Activated B cell treated with CpG ODN at 0.5 μM for 24 hours (primary cell): ENCODE data around the gene TBXAS1. TPM values are rescaled to one million over a fixed set of nuclear protein-coding genes. Genes with fewer than 3 reads are reported as not detected.

ENCODE experiments used
- ATAC-seq: fragments of 200-7000 bp; cut with Tn5 transposase; one replicate; pipeline ENCODE4 v1.10.0; 2021; ENCODE audit warnings: low read depth, mild to moderate bottlenecking, moderate library complexity
- CTCF ChIA-PET: fragments of 350-600 bp; sonication (Branson Sonifier 250); formaldehyde crosslinking; loops from one replicate; lab custom pipeline; 2021; ENCODE audit warnings: antibody characterized with exemption; lab: Charles Lee
- POLR2A ChIA-PET: fragments of 350-600 bp; sonication (Branson Sonifier 250); formaldehyde crosslinking; loops from one replicate; lab custom pipeline; 2021; ENCODE audit warnings: antibody characterized with exemption; lab: Charles Lee
- DNase-seq: peaks from one replicate; pipeline ENCODE4 v3.0.0; 2022
- H3K27ac Mint-ChIP-seq: one replicate; pipeline ENCODE4 v1.8.0; 2020; ENCODE audit warnings: mixed read lengths
- H3K27me3 Mint-ChIP-seq: one replicate; pipeline ENCODE4 v1.8.0; 2021; ENCODE audit warnings: mixed read lengths
- H3K36me3 Mint-ChIP-seq: one replicate; pipeline ENCODE4 v1.8.0; 2021; ENCODE audit warnings: low read depth, mixed read lengths
- H3K4me1 Mint-ChIP-seq: one replicate; pipeline ENCODE4 v1.8.0; 2021; ENCODE audit warnings: mixed read lengths
- H3K4me3 Mint-ChIP-seq: one replicate; pipeline ENCODE4 v1.8.0; 2020; ENCODE audit warnings: mild to moderate bottlenecking, mixed read lengths
- H3K9me3 Mint-ChIP-seq: one replicate; pipeline ENCODE4 v1.8.0; 2020; ENCODE audit warnings: mixed read lengths
- CTCF ChIP-seq: fragments of 200-600 bp; IDR thresholded peaks from one replicate; pipeline ENCODE4 v1.8.0; 2022; ENCODE audit warnings: antibody characterized with exemption, mild to moderate bottlenecking
- intact Hi-C: fragments of 100-400 bp; cut with micrococcal nuclease; formaldehyde crosslinking; loops from one replicate; pipeline ENCODE4 v1.15.1; 2024
- total RNA-seq: library from RNA; stranded (reverse); gene quantifications from 2 replicates; pipeline ENCODE4 v1.2.3, GENCODE V29; 2022

The TBXAS1 gene
- total RNA-seq, 1 donor from 2014 or later: 3.8 TPM

GRCh38 chr7:139869886-139870285 is 40.8 kb downstream of the TBXAS1 start:
- ATAC-seq (no peak), DNase-seq (no peak)
- H3K4me1 Mint-ChIP-seq: no peaks in the 10 kb centered on the region
- ChIA-PET POLR2A (no interaction called here), CTCF (no interaction called here)
- TF ChIP-seq CTCF: no peak
- intact Hi-C loops: no loop called here
- peaks cover 2% of the 10 kb centered on the region for H3K27me3 Mint-ChIP-seq
- H3K4me3 Mint-ChIP-seq: no peak overlapping the region
- H3K9me3 Mint-ChIP-seq: no peaks in the 10 kb centered on the region
- H3K27ac Mint-ChIP-seq: no peak overlapping the region
- H3K36me3 Mint-ChIP-seq: no peaks in the 10 kb centered on the region

GRCh38 chr7:139870380-139870779 is 41.3 kb downstream of the TBXAS1 start:
- no peak overlapping the region for H3K4me3 Mint-ChIP-seq
- no peak for TF ChIP-seq CTCF
- ChIA-PET POLR2A (no interaction called here), CTCF (no interaction called here)
- no peak for ATAC-seq
- intact Hi-C loops: no loop called here
- no peak overlapping the region for H3K27ac Mint-ChIP-seq
- H3K9me3 Mint-ChIP-seq: no peaks in the 10 kb centered on the region
- no peaks in the 10 kb centered on the region for H3K36me3 Mint-ChIP-seq
- no peaks in the 10 kb centered on the region for H3K27me3 Mint-ChIP-seq
- no peaks in the 10 kb centered on the region for H3K4me1 Mint-ChIP-seq
- DNase-seq: no peak

- H3K9me3 Mint-ChIP-seq: no peaks in the 10 kb centered on the region
- DNase-seq (no peak), ATAC-seq (no peak)
- no peak overlapping the region for H3K4me3 Mint-ChIP-seq
- ChIA-PET POLR2A (no interaction called here), CTCF (no interaction called here)
- H3K4me1 Mint-ChIP-seq: peaks cover 5% of the 10 kb centered on the region
- no peaks in the 10 kb centered on the region for H3K36me3 Mint-ChIP-seq
- H3K27ac Mint-ChIP-seq: no peak overlapping the region
- H3K27me3 Mint-ChIP-seq: no peaks in the 10 kb centered on the region
- no peak for TF ChIP-seq CTCF
- intact Hi-C loops: no loop called here
Observed at GRCh38 chr7:139871331-139871730, 42.3 kb downstream of the TBXAS1 start.

GRCh38 chr7:139871820-139872219 is 42.8 kb downstream of the TBXAS1 start:
- Mint-ChIP-seq H3K27me3 (no peaks in the 10 kb centered on the region), H3K9me3 (no peaks in the 10 kb centered on the region), H3K36me3 (no peaks in the 10 kb centered on the region), H3K27ac (no peak overlapping the region), H3K4me1 (peaks cover 5% of the 10 kb centered on the region), H3K4me3 (no peak overlapping the region)
- intact Hi-C loops: no loop called here
- ATAC-seq (no peak), DNase-seq (no peak)
- TF ChIP-seq CTCF: no peak
- CTCF ChIA-PET: no interaction called here
- POLR2A ChIA-PET: no interaction called here

- no peak for ATAC-seq
- Mint-ChIP-seq H3K27me3 (no peaks in the 10 kb centered on the region), H3K4me3 (no peak overlapping the region), H3K9me3 (no peaks in the 10 kb centered on the region), H3K27ac (no peak overlapping the region), H3K4me1 (peaks cover 5% of the 10 kb centered on the region), H3K36me3 (no peaks in the 10 kb centered on the region)
- no peak for TF ChIP-seq CTCF
- intact Hi-C loops: no loop called here
- POLR2A ChIA-PET: no interaction called here
- CTCF ChIA-PET: no interaction called here
- DNase-seq: no peak
Observed at GRCh38 chr7:139873593-139874301, 44.7 kb downstream of the TBXAS1 start.
